ENCODE measurements around the gene GNAZ. TPM values are rescaled to one million over a fixed set of nuclear protein-coding genes. Genes with fewer than 3 reads are reported as not detected.

GNAZ gene
- total RNA-seq, 1 experiment from 2014 or later = 0.48 TPM

GRCh38 chr22:23120415-23120899 is 50.1 kb downstream of the GNAZ start:
- ChIA-PET POLR2A (no interaction called here), CTCF (no interaction called here)
- no peaks in the 10 kb centered on the region for H3K4me1 Mint-ChIP-seq (ENCODE audit: low read depth, unreplicated experiment)
- H3K27me3 Mint-ChIP-seq (ENCODE audit: insufficient read depth, unreplicated experiment) = no peaks in the 10 kb centered on the region
- no peak overlapping the region for H3K4me3 ChIP-seq (ENCODE audit: low read depth, low read length)
- no peaks in the 10 kb centered on the region for H3K27me3 ChIP-seq (replicated peaks; ENCODE audit: control insufficient read depth, insufficient read depth, low read length)
- BruUV-seq (replicated peaks) = no TSS peak
- no peak overlapping the region for H3K27ac Mint-ChIP-seq (ENCODE audit: unreplicated experiment)
- H3K4me1 ChIP-seq = no peaks in the 10 kb centered on the region
- no peak for TF ChIP-seq CTCF (IDR thresholded peaks at IDR 0.05; ENCODE audit: insufficient read depth in 1 of 2, low read depth in 1 of 2, low read length in 1 of 2, severe bottlenecking in 1 of 2, unreplicated experiment in 1 of 2)
- DNase-seq = no peak
- H3K9me3 Mint-ChIP-seq (ENCODE audit: unreplicated experiment) = no peaks in the 10 kb centered on the region
- intact Hi-C loops (cut with micrococcal nuclease; ENCODE audit: unreplicated experiment) = no loop called here
- no peaks in the 10 kb centered on the region for H3K36me3 Mint-ChIP-seq (ENCODE audit: insufficient read depth, unreplicated experiment)
- H3K36me3 ChIP-seq (ENCODE audit: control insufficient read depth, insufficient read depth, low read length) = no peaks in the 10 kb centered on the region
- no peaks in the 10 kb centered on the region for H3K9me3 ChIP-seq
- H3K4me3 Mint-ChIP-seq (ENCODE audit: unreplicated experiment) = no peak overlapping the region

GRCh38 chr22:23121000-23121421 is 50.7 kb downstream of the GNAZ start:
- TF ChIP-seq CTCF (IDR thresholded peaks at IDR 0.05; ENCODE audit: insufficient read depth in 1 of 2, low read depth in 1 of 2, low read length in 1 of 2, severe bottlenecking in 1 of 2, unreplicated experiment in 1 of 2) = no peak
- no peak overlapping the region for H3K27ac Mint-ChIP-seq (ENCODE audit: unreplicated experiment)
- H3K4me3 ChIP-seq (ENCODE audit: low read depth, low read length) = no peak overlapping the region
- CTCF ChIA-PET = no interaction called here
- no peaks in the 10 kb centered on the region for H3K9me3 Mint-ChIP-seq (ENCODE audit: unreplicated experiment)
- H3K4me1 Mint-ChIP-seq (ENCODE audit: low read depth, unreplicated experiment) = no peaks in the 10 kb centered on the region
- no peaks in the 10 kb centered on the region for H3K27me3 ChIP-seq (replicated peaks; ENCODE audit: control insufficient read depth, insufficient read depth, low read length)
- H3K36me3 ChIP-seq (ENCODE audit: control insufficient read depth, insufficient read depth, low read length) = no peaks in the 10 kb centered on the region
- H3K27me3 Mint-ChIP-seq (ENCODE audit: insufficient read depth, unreplicated experiment) = no peaks in the 10 kb centered on the region
- H3K4me1 ChIP-seq = no peaks in the 10 kb centered on the region
- H3K36me3 Mint-ChIP-seq (ENCODE audit: insufficient read depth, unreplicated experiment) = no peaks in the 10 kb centered on the region
- H3K4me3 Mint-ChIP-seq (ENCODE audit: unreplicated experiment) = no peak overlapping the region
- intact Hi-C loops (cut with micrococcal nuclease; ENCODE audit: unreplicated experiment) = no loop called here
- no TSS peak for BruUV-seq (replicated peaks)
- no peak for DNase-seq
- H3K9me3 ChIP-seq = no peaks in the 10 kb centered on the region
- POLR2A ChIA-PET = no interaction called here

- no peaks in the 10 kb centered on the region for H3K9me3 Mint-ChIP-seq (ENCODE audit: unreplicated experiment)
- H3K27me3 Mint-ChIP-seq (ENCODE audit: insufficient read depth, unreplicated experiment) = no peaks in the 10 kb centered on the region
- Histone ChIP-seq H3K4me1 (no peaks in the 10 kb centered on the region), H3K36me3 (ENCODE audit: control insufficient read depth, insufficient read depth, low read length) (no peaks in the 10 kb centered on the region), H3K4me3 (ENCODE audit: low read depth, low read length) (no peak overlapping the region), H3K9me3 (no peaks in the 10 kb centered on the region), H3K27me3 (replicated peaks; ENCODE audit: control insufficient read depth, insufficient read depth, low read length) (no peaks in the 10 kb centered on the region)
- H3K4me1 Mint-ChIP-seq (ENCODE audit: low read depth, unreplicated experiment) = no peaks in the 10 kb centered on the region
- H3K27ac Mint-ChIP-seq (ENCODE audit: unreplicated experiment) = no peak overlapping the region
- CTCF ChIA-PET = no interaction called here
- H3K4me3 Mint-ChIP-seq (ENCODE audit: unreplicated experiment) = no peak overlapping the region
- DNase-seq = no peak
- no TSS peak for BruUV-seq (replicated peaks)
- TF ChIP-seq CTCF (IDR thresholded peaks at IDR 0.05; ENCODE audit: insufficient read depth in 1 of 2, low read depth in 1 of 2, low read length in 1 of 2, severe bottlenecking in 1 of 2, unreplicated experiment in 1 of 2) = no peak
- no peaks in the 10 kb centered on the region for H3K36me3 Mint-ChIP-seq (ENCODE audit: insufficient read depth, unreplicated experiment)
- POLR2A ChIA-PET = interaction anchor here (0.5 kb wide), 1 partner anchor 13 kb away, joined by 3 read pairs; no protein-coding TSS in a partner anchor
- intact Hi-C loops (cut with micrococcal nuclease; ENCODE audit: unreplicated experiment) = no loop called here
These were observed 51.1 kb downstream of the GNAZ start for GRCh38 chr22:23121424-23121823.
